IPS-20b (cell line): ENCODE data around the gene MDH2.
"Not testable (repeated sequence)": the region's sequence is repeated elsewhere in the genome, so short reads cannot be mapped to it uniquely, and the experiment has no call there.

Experiments
- H3K27ac ChIP-seq: one replicate; pipeline ENCODE4 v1.5.1; 2013; ENCODE audit warnings: low read length
- H3K27me3 ChIP-seq: 2 replicates; pipeline ENCODE4 v1.6.1; 2013; ENCODE audit warnings: mild to moderate bottlenecking, low read length, inconsistent platforms; ENCODE audit not compliant: insufficient read depth
- H3K36me3 ChIP-seq: 2 replicates; pipeline ENCODE4 v1.6.1; 2013; ENCODE audit warnings: low read depth, mild to moderate bottlenecking, inconsistent platforms, low read length, moderate library complexity; ENCODE audit not compliant: insufficient read depth
- H3K4me1 ChIP-seq: 2 replicates; pipeline ENCODE4 v1.6.1; 2013; ENCODE audit warnings: mild to moderate bottlenecking, control low read depth, inconsistent platforms, low read length, moderate library complexity; ENCODE audit not compliant: insufficient read depth
- H3K4me3 ChIP-seq: 2 replicates; pipeline ENCODE4 v1.5.1; 2013; ENCODE audit warnings: mild to moderate bottlenecking, low read length, inconsistent platforms
- H3K9ac ChIP-seq: 2 replicates; pipeline ENCODE4 v1.6.1; 2013; ENCODE audit warnings: low read depth, mild to moderate bottlenecking, inconsistent platforms, low read length, moderate library complexity
- H3K9me3 ChIP-seq: 2 replicates; pipeline ENCODE4 v1.6.1; 2013; ENCODE audit warnings: mild to moderate bottlenecking, low read depth, low read length, inconsistent platforms; ENCODE audit not compliant: insufficient read depth

Gene MDH2

GRCh38 chr7:76076995-76077394, 29.1 kb downstream of the MDH2 start:
- H3K27ac ChIP-seq = no peak overlapping the region
- H3K9ac ChIP-seq = no peak overlapping the region
- no peak overlapping the region for H3K4me3 ChIP-seq
- no peaks in the 10 kb centered on the region for H3K36me3 ChIP-seq
- H3K4me1 ChIP-seq = no peaks in the 10 kb centered on the region
- no peaks in the 10 kb centered on the region for H3K27me3 ChIP-seq
- no peaks in the 10 kb centered on the region for H3K9me3 ChIP-seq

- no peaks in the 10 kb centered on the region for H3K9me3 ChIP-seq
- no peaks in the 10 kb centered on the region for H3K27me3 ChIP-seq
- H3K9ac ChIP-seq = no peak overlapping the region
- H3K27ac ChIP-seq = no peak overlapping the region
- no peaks in the 10 kb centered on the region for H3K36me3 ChIP-seq
- H3K4me3 ChIP-seq = no peak overlapping the region
- H3K4me1 ChIP-seq = no peaks in the 10 kb centered on the region
Observed at GRCh38 chr7:76077435-76077834, 29.5 kb downstream of the MDH2 start.

DNA sequence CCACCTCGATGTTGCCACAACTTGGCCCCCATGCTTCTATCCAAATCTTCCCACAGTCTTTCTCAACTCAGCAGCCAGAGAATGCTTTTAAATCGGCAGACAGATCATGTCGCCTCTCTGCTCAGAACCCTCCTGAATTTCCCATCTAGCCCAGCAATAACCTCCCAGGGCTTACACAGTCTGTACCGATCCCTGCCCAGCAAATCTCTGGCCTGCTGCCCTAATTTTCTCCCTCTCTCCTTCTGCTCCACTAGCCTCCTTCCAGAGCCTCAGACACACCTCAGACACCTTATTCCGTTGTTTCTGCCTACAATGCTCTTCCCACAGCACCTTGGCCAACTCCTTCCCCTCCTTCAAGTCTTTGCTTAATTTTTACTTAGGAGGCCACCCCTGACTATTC, 32.3 kb downstream of the MDH2 start:
- Histone ChIP-seq H3K4me3 (no peak overlapping the region), H3K36me3 (no peaks in the 10 kb centered on the region), H3K9ac (no peak overlapping the region), H3K27me3 (no peaks in the 10 kb centered on the region), H3K9me3 (no peaks in the 10 kb centered on the region), H3K4me1 (no peaks in the 10 kb centered on the region), H3K27ac (no peak overlapping the region)

DNA sequence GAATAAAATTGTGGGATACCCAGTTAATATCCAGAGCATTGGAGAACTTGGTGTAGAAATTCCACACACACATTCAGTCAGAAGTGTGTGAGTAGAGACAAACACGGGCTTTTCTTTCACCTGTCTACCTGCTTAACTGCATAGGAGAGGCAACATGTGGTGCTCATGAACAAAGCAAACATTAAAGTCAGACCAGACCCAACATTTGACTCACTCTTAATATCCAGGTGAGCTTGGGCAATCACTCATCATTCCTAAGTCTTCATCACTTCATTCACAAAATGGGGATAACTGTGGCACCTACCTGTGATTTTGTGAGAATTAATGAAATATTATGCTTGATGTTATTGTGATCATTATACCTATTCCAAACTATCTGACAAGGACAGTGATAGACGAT, 36.2 kb downstream of the MDH2 start:
- H3K36me3 ChIP-seq, H3K27me3 ChIP-seq, H3K4me3 ChIP-seq, H3K4me1 ChIP-seq, H3K9ac ChIP-seq, H3K9me3 ChIP-seq, H3K27ac ChIP-seq: not testable (repeated sequence)

DNA sequence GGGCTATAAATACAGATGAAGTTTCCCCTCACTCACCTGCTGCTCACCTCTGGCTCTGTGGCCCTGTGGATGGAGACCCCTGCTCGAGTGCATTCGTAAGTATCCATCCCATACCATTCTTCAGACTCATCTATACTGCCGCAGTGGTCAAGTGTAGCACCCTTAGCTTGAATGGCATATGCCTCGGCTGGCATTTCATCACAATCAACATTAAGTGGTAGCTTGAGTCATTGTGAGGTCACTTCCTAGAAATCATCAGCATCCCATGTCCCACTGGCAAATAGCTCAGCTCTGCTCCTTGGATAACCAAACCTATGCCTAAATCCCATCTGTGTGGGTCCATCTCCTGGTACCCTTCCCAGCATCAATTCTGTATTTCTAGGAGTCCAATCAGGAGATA, 38.2 kb downstream of the MDH2 start:
- Histone ChIP-seq H3K4me1 (no peaks in the 10 kb centered on the region), H3K4me3 (no peak overlapping the region), H3K36me3 (no peaks in the 10 kb centered on the region), H3K27me3 (no peaks in the 10 kb centered on the region), H3K27ac (no peak overlapping the region), H3K9ac (no peak overlapping the region), H3K9me3 (no peaks in the 10 kb centered on the region)

- H3K4me1 ChIP-seq, H3K27ac ChIP-seq, H3K27me3 ChIP-seq, H3K4me3 ChIP-seq, H3K9me3 ChIP-seq, H3K36me3 ChIP-seq, H3K9ac ChIP-seq: not testable (repeated sequence)
Observed at GRCh38 chr7:76087362-76087791, 39.5 kb downstream of the MDH2 start.

DNA sequence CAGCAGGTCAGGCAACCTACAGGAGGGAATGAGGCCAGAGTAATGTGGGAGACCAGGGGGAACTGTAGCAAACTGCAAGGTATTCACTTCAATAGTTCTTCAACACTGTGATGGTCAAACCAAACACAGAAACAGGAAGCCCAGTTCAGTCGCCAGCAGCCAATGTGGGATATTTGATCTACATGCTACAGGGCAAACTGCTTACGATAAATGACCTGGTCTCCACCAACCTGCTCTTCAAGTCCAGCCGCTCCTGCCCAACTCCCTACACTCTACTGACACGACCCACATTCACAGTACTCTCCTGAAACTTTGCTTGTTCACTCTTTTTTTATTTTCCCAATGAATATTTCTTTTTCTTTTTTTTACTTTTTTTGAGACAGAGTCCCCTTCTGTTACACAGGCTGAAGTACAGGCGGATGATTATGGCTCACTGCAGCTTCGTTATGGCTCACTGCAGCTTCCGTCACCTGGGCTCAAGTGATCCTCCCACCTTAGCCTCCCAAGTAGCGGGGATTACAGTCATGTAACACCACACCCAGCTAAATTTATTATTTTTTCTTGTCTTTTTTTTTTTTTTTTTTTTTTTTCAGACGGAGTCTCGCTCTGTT, 42.1 kb downstream of the MDH2 start:
- Histone ChIP-seq H3K36me3 (no peaks in the 10 kb centered on the region), H3K9me3 (no peaks in the 10 kb centered on the region), H3K9ac (no peak overlapping the region), H3K27ac (no peak overlapping the region), H3K4me3 (no peak overlapping the region), H3K4me1 (no peaks in the 10 kb centered on the region), H3K27me3 (no peaks in the 10 kb centered on the region)

DNA sequence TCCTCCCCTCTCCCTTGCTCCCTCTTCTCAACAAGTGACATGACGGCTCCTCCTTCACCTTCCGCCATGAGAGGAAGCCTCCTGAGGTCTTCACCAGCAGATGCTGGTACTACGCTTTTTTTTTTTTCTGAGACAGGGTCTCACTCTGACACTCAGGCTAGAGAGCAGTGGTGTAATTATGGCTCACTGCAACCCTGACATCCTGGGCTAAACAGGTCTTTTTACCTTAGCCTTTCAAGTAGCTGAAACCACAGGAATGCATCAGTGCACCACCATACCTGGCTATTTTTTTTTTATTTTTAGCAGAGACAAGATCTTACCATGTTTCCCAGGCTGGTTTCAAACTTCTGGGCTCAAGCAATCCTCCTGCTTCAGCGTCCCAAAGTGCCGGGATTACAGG, 43.6 kb downstream of the MDH2 start:
- Histone ChIP-seq H3K9me3 (no peaks in the 10 kb centered on the region), H3K27ac (no peak overlapping the region), H3K9ac (no peak overlapping the region), H3K36me3 (no peaks in the 10 kb centered on the region), H3K4me1 (no peaks in the 10 kb centered on the region), H3K4me3 (no peak overlapping the region), H3K27me3 (no peaks in the 10 kb centered on the region)

DNA sequence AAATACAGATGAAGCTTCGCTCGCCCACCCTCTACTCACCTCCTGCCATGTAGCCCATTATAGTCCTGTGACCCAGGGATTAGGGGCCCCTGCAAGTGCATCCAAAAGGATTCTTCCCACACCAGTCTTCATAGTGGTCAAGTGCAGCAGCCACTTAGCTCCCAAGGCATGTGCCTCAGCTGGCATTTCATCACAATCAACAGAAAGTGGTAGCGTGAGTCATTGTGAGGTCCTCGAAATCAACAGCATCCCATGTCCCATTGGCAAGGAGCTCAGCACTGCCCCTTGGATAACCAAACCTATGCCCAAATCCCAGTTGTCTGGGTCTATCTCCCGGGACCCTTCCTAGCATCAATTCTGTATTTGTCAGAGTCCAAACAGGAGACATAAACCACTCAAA, 45.6 kb downstream of the MDH2 start:
- H3K36me3 ChIP-seq, H3K27ac ChIP-seq, H3K4me1 ChIP-seq, H3K9me3 ChIP-seq, H3K4me3 ChIP-seq, H3K27me3 ChIP-seq, H3K9ac ChIP-seq: not testable (repeated sequence)

DNA sequence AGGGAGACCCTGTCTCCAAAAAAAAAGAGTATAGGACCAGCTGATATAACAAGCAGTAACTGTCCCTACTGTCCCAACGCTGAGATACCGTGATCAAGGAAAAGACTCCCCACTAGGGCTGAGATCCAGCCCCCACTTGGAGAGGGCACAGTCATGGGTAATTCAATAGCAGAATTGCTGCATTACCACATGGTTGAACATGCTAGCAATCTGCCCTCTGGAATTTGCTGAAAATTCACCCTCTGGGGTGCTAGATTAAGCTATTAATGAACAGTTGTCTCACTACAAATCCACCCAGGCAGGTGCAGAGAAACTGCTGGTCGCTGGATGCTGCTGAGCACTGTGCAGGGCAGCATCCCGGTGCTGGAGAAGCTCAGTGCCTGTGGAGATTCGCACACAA, 46.4 kb downstream of the MDH2 start:
- H3K9ac ChIP-seq = not testable (repeated sequence)

GRCh38 chr7:76095908-76096307, 48.0 kb downstream of the MDH2 start:
- H3K9ac ChIP-seq = no peak overlapping the region
- H3K36me3 ChIP-seq = no peaks in the 10 kb centered on the region

More for the DNA sequence above, 46.4 kb downstream of the MDH2 start:
- H3K36me3 ChIP-seq, H3K4me3 ChIP-seq, H3K9me3 ChIP-seq, H3K27me3 ChIP-seq, H3K27ac ChIP-seq, H3K4me1 ChIP-seq: not testable (repeated sequence)

DNA sequence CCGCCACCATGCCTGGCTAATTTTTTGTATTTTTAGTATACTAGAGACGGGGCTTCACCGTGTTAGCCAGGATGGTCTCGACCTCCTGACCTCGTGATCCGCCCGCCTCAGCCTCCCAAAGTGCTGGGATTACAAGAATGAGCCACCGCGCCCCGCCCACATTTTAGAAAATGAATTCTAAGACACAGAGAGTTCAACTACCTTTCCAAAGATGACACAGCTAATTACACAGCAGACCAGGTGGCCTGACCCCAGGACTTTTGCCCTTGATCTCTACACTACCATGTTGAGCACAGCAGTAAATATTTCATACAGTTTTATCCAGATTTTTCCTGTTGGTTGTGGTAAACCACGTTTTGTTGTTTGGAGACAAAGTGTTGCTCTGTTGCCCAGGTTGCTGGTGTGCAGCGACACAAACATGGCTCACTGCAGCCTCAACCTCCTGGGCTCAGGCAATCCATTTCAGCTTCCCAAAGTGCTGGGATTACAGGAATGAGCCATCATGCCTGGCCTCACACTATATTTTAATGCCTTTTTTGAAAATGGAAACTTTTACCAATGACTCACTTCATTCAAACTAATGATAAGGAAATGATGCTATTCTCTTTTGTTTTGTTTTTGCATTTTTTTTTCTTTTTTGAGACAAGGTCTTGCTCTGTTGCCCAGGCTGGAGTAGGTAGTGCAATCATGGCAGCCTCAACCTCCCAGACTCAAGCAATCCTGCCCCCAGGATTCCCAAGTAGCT, 54.0 kb downstream of the MDH2 start:
- H3K9ac ChIP-seq, H3K9me3 ChIP-seq, H3K36me3 ChIP-seq, H3K4me3 ChIP-seq, H3K27ac ChIP-seq, H3K27me3 ChIP-seq, H3K4me1 ChIP-seq: not testable (repeated sequence)

More at GRCh38 chr7:76095908-76096307, 48.0 kb downstream of the MDH2 start:
- no peak overlapping the region for H3K4me3 ChIP-seq
- no peaks in the 10 kb centered on the region for H3K27me3 ChIP-seq
- H3K4me1 ChIP-seq = no peaks in the 10 kb centered on the region
- H3K9me3 ChIP-seq = no peaks in the 10 kb centered on the region
- no peak overlapping the region for H3K27ac ChIP-seq
